SIG-M5 (cell line): Measurements from ENCODE around the gene GTF2E1.

Experiments
- DNase-seq: peaks from one replicate; lab custom pipeline; 2025; lab: John Stamatoyannopoulos, UW

GTF2E1 gene

DNA sequence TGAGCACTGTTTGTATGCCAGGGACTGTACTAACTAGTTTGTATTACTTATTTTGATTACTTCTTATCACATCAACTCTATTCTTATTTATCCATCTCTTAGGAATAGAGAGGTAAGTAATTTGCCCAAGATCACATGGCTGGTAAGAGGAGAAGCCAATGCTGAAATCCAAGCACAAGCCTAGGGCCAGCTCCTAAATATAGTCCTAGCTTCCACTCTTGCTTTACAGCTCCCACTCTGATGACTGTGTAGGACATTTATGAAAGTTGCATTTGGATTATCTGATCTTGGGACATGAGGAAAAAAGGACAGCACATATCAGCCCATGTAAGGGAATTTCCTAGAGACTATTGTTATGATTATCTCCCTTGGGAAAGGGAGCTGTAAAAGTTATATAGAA is 58.1 kb downstream of the GTF2E1 start:
- DNase-seq, result no peak

DNA sequence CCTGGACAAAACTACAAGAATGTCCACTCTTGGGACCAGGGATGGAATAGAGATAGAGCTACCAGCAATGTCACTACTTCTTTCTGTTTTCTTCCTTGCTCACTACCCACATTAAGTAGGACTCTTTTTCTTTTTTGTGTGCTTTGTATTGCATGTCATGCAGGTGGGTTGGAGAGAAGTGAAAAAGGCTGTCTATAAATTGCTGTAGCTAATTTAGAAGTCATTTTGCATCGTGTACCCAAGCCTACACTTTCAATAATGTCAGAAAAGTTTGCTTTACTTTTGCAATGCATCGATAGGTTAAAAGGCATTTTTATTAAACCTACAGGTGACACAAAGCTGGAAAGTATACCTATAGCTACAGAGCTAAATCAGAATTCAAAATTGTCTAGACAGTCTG is 58.9 kb downstream of the GTF2E1 start:
- no peak for DNase-seq

DNA sequence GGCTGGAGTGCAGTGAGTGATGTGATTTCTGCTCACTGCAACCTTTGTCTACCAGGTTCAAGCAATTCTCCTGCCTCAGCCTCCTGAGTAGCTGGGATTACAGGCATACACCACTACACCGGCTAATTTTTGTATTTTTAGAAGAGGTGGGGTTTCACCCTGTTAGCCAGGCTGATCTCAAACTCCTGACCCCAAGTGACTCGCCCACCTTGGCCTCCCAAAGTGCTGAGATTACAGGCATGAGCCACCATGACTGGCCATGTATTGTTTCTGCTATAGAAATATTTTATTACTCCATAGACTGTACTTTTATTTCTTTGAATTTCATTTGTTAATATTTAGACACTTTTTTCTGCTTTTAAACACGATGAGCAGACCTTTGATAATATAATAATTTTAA is 60.4 kb downstream of the GTF2E1 start:
- DNase-seq, result no peak

DNA sequence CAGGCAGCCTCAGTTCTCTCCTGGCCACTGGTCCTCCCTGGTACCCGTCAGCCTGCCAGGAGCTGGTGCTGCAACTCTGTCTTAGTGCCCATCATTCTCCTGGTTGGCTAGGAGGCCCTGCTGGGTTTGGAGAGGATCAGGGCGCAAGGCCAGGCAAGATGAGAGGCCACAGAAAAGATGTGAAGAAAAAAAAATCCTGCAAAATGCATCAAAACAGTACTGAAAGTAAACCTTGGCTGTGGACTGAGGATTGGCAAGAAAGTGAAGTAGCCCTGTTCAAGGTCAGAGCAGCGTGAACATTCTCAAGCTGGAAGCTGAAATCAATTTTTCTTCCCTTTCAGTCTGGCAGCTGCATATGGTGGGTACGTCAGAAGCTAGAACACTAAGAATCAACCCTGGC is 74.2 kb downstream of the GTF2E1 start:
- DNase-seq, result no peak

DNA sequence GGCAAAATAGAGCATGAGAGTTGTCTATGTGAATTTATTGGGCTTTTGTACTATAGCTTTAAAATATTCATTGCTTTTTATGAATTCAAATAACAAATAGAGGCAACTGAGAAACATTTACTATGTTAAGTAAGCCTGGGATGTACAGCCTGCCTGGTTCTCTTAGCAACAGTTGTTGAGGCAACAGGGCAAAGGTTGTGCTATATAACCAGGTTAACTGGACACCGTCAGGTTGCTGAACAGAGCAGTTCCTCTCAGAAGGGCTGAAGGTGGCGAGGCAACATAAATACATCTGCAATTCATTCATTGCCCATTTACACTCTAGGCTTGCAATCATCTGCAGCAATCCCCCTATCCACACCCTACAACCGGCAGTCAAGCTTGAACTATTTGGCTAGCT is 78.2 kb downstream of the GTF2E1 start:
- DNase-seq, result no peak

DNA sequence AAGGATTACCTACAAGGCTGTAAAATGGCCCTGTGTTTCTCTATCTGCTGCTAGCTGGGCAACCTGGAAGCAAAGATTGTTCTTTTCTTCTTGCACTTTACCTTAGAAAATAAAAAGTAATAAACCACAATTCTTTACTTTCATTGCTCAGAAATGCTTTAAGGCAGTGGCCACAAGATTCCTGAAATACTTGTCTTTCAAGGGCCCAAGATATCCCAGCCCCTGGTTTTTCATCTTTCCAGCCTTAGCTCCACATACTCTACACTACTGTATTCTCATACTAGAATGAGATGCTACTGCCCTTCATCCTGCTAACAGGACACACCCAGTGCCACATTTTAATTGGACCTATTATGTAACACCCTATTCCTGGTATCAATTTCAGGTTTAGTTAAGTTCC is 78.9 kb downstream of the GTF2E1 start:
- DNase-seq, result no peak

DNA sequence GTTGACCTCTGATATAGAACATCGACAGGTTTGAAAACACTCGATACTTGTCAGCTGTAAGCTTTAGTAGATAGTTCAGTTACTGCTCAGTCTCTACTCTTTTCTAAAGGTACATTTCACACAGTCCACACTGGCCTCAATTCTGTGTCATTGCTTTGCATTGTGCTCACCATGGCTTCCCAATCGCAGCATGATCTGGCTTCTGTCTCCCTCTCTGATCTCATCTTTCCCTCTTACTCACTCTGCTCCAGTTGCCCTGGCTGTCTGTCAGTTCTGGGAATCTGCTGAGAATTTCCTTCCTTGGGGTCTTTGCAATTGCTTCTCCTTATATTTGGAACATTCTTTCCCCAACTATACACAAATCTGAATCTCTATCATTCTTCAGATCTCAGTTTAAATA is 80.6 kb downstream of the GTF2E1 start:
- DNase-seq, result no peak

DNA sequence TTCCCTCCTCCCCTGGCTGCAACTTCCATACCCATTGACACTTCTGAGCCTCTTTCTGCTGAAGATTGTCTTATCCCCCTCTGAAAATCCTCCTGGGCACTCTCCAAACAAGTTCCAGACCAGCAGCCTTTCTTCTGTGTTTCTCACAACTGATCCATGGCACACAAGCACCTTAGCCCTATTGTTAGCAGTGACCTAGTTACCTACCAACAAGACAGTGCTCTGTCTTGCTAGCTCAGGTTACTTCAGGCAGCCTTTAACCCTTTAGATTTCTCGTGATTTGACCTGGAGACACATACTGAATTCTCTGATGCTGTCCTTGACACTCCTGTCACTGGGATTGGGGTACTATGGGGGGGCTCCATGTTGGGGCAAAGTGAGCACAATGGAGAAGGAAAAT is 82.1 kb downstream of the GTF2E1 start:
- no peak for DNase-seq

DNA sequence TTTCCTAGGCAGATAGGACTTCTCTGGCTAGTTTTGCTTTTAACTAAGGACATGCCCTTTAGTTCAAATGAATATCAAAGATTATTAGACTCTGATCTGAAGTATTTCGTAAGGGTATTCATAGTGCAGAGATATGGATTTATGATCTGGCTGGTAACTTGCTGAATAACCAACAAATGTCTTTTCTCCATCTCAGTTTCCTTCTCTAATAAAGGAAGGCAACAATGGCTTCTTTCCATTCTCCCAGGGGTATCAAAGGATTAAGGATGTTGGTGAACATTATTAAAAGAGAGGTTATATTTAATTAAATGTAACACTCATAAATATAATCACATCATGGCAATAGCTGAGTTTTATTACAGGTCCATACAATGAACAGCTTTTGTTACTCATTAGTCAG is 86.3 kb downstream of the GTF2E1 start:
- DNase-seq, result no peak

DNA sequence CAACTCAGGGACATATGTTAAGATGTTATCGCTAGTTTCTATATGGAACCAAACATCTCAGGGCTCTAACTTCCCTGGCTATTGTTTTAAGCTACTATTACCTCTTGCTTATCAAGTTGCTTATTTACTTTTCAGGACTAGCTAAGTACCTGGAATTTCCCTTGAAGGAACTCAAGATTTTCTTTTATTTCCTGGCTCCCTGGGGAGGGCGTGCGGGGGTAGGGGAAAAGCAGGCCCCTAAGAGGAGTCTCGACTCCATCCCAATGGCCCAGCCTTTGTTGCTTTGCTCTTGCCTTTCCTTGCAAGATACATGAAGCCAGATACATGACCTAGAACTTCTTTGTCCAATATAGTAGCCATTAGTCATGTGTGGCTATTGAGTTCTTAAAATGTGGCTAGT is 88.5 kb downstream of the GTF2E1 start:
- no peak for DNase-seq
